HEK293 (cell line): Measurements from ENCODE around the gene ATXN7.
A peak's percentile ranks its signal among the peaks of the same experiment; 100 is the strongest.

Experiments used
- BCL11B ChIP-seq: fragments of 450-650 bp; formaldehyde crosslinking; IDR thresholded peaks from 2 replicates; pipeline ENCODE4 v1.5.1; 2016; ENCODE audit warnings: low read depth, missing biosample characterization, missing genetic modification characterization
- GLIS2 ChIP-seq: fragments of 450-650 bp; formaldehyde crosslinking; IDR thresholded peaks from 2 replicates; pipeline ENCODE4 v1.5.1; 2016; ENCODE audit warnings: missing biosample characterization, missing genetic modification characterization
- SALL2 ChIP-seq: fragments of 450-650 bp; formaldehyde crosslinking; IDR thresholded peaks from 2 replicates; pipeline ENCODE4 v1.5.0; 2017; ENCODE audit warnings: missing biosample characterization, mild to moderate bottlenecking, missing genetic modification characterization, borderline replicate concordance
- SCRT2 ChIP-seq: fragments of 450-650 bp; formaldehyde crosslinking; IDR thresholded peaks from 2 replicates; pipeline ENCODE4 v1.5.1; 2016; ENCODE audit warnings: missing biosample characterization, missing genetic modification characterization
- SP2 ChIP-seq: fragments of 450-650 bp; formaldehyde crosslinking; IDR thresholded peaks from 2 replicates; pipeline ENCODE4 v1.5.1; 2016; ENCODE audit warnings: missing biosample characterization, missing genetic modification characterization
- TRIM28 ChIP-seq: IDR thresholded peaks from 2 replicates; pipeline ENCODE4 v1.6.1; 2011; ENCODE audit warnings: low read length, control low read depth, borderline replicate concordance
- ZBTB7A ChIP-seq: fragments of 450-650 bp; formaldehyde crosslinking; IDR thresholded peaks from 2 replicates; pipeline ENCODE4 v1.5.1; 2016; ENCODE audit warnings: low read depth, missing biosample characterization, missing genetic modification characterization
- ZNF10 ChIP-seq: fragments of 450-650 bp; formaldehyde crosslinking; IDR thresholded peaks from 2 replicates; pipeline ENCODE4 v1.5.1; 2017; ENCODE audit warnings: missing biosample characterization, missing genetic modification characterization
- ZNF133 ChIP-seq: fragments of 450-650 bp; formaldehyde crosslinking; IDR thresholded peaks from 2 replicates; pipeline ENCODE4 v1.5.1; 2016; ENCODE audit warnings: missing biosample characterization, missing genetic modification characterization
- ZNF138 ChIP-seq: fragments of 450-650 bp; formaldehyde crosslinking; IDR thresholded peaks from 2 replicates; pipeline ENCODE4 v1.5.1; 2016; ENCODE audit warnings: missing biosample characterization, missing genetic modification characterization, borderline replicate concordance
- ZNF175 ChIP-seq: fragments of 450-650 bp; formaldehyde crosslinking; IDR thresholded peaks from 2 replicates; pipeline ENCODE4 v1.5.1; 2016; ENCODE audit warnings: missing biosample characterization, missing genetic modification characterization
- ZNF223 ChIP-seq: fragments of 450-650 bp; formaldehyde crosslinking; IDR thresholded peaks from 2 replicates; pipeline ENCODE4 v1.5.1; 2016; ENCODE audit warnings: missing biosample characterization, missing genetic modification characterization
- ZNF248 ChIP-seq: fragments of 450-650 bp; formaldehyde crosslinking; IDR thresholded peaks from 2 replicates; pipeline ENCODE4 v1.5.1; 2017; ENCODE audit warnings: missing biosample characterization, missing genetic modification characterization
- ZNF366 ChIP-seq: fragments of 450-650 bp; formaldehyde crosslinking; conservative IDR thresholded peaks from 2 replicates; pipeline ENCODE4 v1.5.1; 2016; ENCODE audit warnings: missing biosample characterization, missing genetic modification characterization
- ZNF37A ChIP-seq: fragments of 450-650 bp; IDR thresholded peaks from 2 replicates; pipeline ENCODE4 v1.5.1; 2018; ENCODE audit warnings: missing biosample characterization, missing genetic modification characterization
- ZNF391 ChIP-seq: fragments of 450-650 bp; formaldehyde crosslinking; IDR thresholded peaks from 2 replicates; pipeline ENCODE4 v1.5.1; 2016; ENCODE audit warnings: low read depth, missing biosample characterization, missing genetic modification characterization, borderline replicate concordance
- ZNF404 ChIP-seq: fragments of 450-650 bp; formaldehyde crosslinking; IDR thresholded peaks from 2 replicates; pipeline ENCODE4 v1.5.1; 2017; ENCODE audit warnings: missing biosample characterization, missing genetic modification characterization
- ZNF433 ChIP-seq: fragments of 450-650 bp; formaldehyde crosslinking; IDR thresholded peaks from 2 replicates; pipeline ENCODE4 v1.5.1; 2016; ENCODE audit warnings: missing biosample characterization, missing genetic modification characterization, low read depth
- ZNF521 ChIP-seq: fragments of 450-650 bp; formaldehyde crosslinking; IDR thresholded peaks from 2 replicates; pipeline ENCODE4 v1.5.1; 2017; ENCODE audit warnings: missing biosample characterization, mild to moderate bottlenecking, missing genetic modification characterization
- ZNF571 ChIP-seq: fragments of 450-650 bp; formaldehyde crosslinking; IDR thresholded peaks from 2 replicates; pipeline ENCODE4 v1.5.0; 2017; ENCODE audit warnings: missing biosample characterization, missing genetic modification characterization
- ZNF621 ChIP-seq: fragments of 450-650 bp; formaldehyde crosslinking; IDR thresholded peaks from 2 replicates; pipeline ENCODE4 v1.5.1; 2017; ENCODE audit warnings: missing biosample characterization, missing genetic modification characterization
- ZNF629 ChIP-seq: fragments of 450-650 bp; formaldehyde crosslinking; IDR thresholded peaks from 2 replicates; pipeline ENCODE4 v1.5.1; 2017; ENCODE audit warnings: missing biosample characterization, missing genetic modification characterization
- TF ChIP-seq, protein P1 (sequence below): fragments of 450-650 bp; formaldehyde crosslinking; IDR thresholded peaks from 2 replicates; pipeline ENCODE4 v1.5.1; 2016; ENCODE audit warnings: missing biosample characterization, missing genetic modification characterization
- TF ChIP-seq, protein P2 (sequence below): fragments of 450-650 bp; formaldehyde crosslinking; IDR thresholded peaks from 2 replicates; pipeline ENCODE4 v1.5.1; 2016; ENCODE audit warnings: missing biosample characterization, missing genetic modification characterization
- TF ChIP-seq, protein P3 (sequence below): IDR thresholded peaks from 2 replicates; pipeline ENCODE4 v1.6.1; 2011; ENCODE audit warnings: mild to moderate bottlenecking, low read depth, low read length, borderline replicate concordance
- TF ChIP-seq, protein P4 (sequence below): fragments of 450-650 bp; formaldehyde crosslinking; IDR thresholded peaks from 2 replicates; pipeline ENCODE4 v1.5.1; 2016; ENCODE audit warnings: missing biosample characterization, missing genetic modification characterization
- TF ChIP-seq, protein P5 (sequence below): fragments of 450-650 bp; formaldehyde crosslinking; IDR thresholded peaks from 2 replicates; pipeline ENCODE4 v1.5.1; 2017; ENCODE audit warnings: missing biosample characterization, missing genetic modification characterization
- TF ChIP-seq, protein P6 (sequence below): fragments of 450-650 bp; formaldehyde crosslinking; IDR thresholded peaks from 2 replicates; pipeline ENCODE4 v1.5.1; 2016; ENCODE audit warnings: missing biosample characterization, missing genetic modification characterization

The ATXN7 gene

DNA sequence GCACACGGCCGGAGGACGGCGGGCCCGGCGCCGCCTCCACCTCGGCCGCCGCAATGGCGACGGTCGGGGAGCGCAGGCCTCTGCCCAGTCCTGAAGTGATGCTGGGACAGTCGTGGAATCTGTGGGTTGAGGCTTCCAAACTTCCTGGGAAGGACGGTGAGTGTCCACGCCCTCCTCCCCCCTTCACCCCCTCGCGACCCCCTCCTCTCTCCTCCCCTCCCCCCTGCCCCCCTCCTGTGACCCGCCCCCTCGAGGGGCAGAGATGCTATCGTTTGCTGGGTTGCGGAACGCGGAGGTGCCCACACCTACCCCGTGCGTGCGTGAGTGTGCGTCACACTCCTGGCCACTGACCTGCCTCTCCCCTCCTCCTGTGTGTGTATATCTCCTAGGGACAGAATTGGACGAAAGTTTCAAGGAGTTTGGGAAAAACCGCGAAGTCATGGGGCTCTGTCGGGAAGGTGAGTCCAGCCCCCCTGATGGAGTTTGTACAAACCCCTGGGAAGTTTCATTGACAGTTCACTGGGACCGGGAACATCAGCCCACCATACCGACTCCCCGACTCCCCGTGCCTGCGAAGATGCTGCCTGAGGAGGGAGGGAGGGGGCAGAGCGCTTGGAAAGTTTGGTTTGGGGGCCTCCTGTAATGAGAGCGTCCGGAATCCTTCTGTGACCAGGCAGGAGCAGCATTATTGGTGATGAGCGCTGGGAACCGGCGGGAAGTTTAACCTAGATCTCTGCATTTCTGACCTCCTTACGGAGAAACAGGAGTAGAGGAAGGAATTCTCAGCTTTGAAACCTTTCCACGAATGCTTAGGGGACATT, 49.3 kb downstream of the ATXN7 start (continued):
- TF ChIP-seq, protein P1, sequence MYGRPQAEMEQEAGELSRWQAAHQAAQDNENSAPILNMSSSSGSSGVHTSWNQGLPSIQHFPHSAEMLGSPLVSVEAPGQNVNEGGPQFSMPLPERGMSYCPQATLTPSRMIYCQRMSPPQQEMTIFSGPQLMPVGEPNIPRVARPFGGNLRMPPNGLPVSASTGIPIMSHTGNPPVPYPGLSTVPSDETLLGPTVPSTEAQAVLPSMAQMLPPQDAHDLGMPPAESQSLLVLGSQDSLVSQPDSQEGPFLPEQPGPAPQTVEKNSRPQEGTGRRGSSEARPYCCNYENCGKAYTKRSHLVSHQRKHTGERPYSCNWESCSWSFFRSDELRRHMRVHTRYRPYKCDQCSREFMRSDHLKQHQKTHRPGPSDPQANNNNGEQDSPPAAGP (tag by site-specific recombination) = no peak
- TF ChIP-seq ZNF404 (tag by site-specific recombination) (no peak), GLIS2 (tag by site-specific recombination) (peak; percentile 52; the same call in 1 of the 2 replicates), ZNF433 (tag by site-specific recombination) (no peak), SALL2 (tag by site-specific recombination) (no peak), SCRT2 (tag by site-specific recombination) (no peak), ZNF521 (no peak), ZNF366 (tag by site-specific recombination) (no peak), ZNF629 (tag by site-specific recombination) (no peak), ZNF223 (tag by site-specific recombination) (no peak), ZNF138 (no peak), ZNF175 (tag by site-specific recombination) (no peak), SP2 (peak; percentile 43), ZNF10 (tag by site-specific recombination) (no peak), ZNF621 (no peak), BCL11B (tag by site-specific recombination) (no peak), ZBTB7A (tag by site-specific recombination) (no peak), ZNF571 (no peak), ZNF391 (tag by site-specific recombination) (no peak), TRIM28 (no peak), ZNF248 (tag by site-specific recombination) (no peak), ZNF37A (no peak), ZNF133 (tag by site-specific recombination) (no peak)
- TF ChIP-seq, protein P2, sequence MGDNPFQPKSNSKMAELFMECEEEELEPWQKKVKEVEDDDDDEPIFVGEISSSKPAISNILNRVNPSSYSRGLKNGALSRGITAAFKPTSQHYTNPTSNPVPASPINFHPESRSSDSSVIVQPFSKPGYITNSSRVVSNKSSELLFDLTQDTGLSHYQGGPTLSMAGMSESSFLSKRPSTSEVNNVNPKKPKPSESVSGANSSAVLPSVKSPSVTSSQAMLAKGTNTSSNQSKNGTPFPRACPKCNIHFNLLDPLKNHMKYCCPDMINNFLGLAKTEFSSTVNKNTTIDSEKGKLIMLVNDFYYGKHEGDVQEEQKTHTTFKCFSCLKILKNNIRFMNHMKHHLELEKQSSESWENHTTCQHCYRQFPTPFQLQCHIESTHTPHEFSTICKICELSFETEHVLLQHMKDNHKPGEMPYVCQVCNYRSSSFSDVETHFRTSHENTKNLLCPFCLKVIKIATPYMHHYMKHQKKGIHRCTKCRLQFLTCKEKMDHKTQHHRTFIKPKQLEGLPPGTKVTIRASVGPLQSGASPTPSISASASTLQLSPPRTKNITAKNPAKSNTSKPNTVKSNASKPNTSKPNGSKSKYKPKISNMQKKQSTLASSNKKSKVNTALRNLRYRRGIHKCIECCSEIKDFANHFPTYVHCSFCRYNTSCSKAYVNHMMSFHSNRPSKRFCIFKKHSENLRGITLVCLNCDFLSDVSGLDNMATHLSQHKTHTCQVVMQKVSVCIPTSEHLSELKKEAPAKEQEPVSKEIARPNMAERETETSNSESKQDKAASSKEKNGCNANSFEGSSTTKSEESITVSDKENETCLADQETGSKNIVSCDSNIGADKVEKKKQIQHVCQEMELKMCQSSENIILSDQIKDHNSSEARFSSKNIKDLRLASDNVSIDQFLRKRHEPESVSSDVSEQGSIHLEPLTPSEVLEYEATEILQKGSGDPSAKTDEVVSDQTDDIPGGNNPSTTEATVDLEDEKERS (tag by site-specific recombination) = no peak
- TF ChIP-seq, protein P3, sequence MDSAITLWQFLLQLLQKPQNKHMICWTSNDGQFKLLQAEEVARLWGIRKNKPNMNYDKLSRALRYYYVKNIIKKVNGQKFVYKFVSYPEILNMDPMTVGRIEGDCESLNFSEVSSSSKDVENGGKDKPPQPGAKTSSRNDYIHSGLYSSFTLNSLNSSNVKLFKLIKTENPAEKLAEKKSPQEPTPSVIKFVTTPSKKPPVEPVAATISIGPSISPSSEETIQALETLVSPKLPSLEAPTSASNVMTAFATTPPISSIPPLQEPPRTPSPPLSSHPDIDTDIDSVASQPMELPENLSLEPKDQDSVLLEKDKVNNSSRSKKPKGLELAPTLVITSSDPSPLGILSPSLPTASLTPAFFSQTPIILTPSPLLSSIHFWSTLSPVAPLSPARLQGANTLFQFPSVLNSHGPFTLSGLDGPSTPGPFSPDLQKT = no peak
- TF ChIP-seq, protein P4, sequence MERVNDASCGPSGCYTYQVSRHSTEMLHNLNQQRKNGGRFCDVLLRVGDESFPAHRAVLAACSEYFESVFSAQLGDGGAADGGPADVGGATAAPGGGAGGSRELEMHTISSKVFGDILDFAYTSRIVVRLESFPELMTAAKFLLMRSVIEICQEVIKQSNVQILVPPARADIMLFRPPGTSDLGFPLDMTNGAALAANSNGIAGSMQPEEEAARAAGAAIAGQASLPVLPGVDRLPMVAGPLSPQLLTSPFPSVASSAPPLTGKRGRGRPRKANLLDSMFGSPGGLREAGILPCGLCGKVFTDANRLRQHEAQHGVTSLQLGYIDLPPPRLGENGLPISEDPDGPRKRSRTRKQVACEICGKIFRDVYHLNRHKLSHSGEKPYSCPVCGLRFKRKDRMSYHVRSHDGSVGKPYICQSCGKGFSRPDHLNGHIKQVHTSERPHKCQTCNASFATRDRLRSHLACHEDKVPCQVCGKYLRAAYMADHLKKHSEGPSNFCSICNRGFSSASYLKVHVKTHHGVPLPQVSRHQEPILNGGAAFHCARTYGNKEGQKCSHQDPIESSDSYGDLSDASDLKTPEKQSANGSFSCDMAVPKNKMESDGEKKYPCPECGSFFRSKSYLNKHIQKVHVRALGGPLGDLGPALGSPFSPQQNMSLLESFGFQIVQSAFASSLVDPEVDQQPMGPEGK (tag by site-specific recombination) = 0 out of 2 replicates have a peak, but pooled peaks have one; percentile 22
- TF ChIP-seq, protein P5, sequence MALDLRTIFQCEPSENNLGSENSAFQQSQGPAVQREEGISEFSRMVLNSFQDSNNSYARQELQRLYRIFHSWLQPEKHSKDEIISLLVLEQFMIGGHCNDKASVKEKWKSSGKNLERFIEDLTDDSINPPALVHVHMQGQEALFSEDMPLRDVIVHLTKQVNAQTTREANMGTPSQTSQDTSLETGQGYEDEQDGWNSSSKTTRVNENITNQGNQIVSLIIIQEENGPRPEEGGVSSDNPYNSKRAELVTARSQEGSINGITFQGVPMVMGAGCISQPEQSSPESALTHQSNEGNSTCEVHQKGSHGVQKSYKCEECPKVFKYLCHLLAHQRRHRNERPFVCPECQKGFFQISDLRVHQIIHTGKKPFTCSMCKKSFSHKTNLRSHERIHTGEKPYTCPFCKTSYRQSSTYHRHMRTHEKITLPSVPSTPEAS (tag by site-specific recombination) = no peak
- TF ChIP-seq, protein P6, sequence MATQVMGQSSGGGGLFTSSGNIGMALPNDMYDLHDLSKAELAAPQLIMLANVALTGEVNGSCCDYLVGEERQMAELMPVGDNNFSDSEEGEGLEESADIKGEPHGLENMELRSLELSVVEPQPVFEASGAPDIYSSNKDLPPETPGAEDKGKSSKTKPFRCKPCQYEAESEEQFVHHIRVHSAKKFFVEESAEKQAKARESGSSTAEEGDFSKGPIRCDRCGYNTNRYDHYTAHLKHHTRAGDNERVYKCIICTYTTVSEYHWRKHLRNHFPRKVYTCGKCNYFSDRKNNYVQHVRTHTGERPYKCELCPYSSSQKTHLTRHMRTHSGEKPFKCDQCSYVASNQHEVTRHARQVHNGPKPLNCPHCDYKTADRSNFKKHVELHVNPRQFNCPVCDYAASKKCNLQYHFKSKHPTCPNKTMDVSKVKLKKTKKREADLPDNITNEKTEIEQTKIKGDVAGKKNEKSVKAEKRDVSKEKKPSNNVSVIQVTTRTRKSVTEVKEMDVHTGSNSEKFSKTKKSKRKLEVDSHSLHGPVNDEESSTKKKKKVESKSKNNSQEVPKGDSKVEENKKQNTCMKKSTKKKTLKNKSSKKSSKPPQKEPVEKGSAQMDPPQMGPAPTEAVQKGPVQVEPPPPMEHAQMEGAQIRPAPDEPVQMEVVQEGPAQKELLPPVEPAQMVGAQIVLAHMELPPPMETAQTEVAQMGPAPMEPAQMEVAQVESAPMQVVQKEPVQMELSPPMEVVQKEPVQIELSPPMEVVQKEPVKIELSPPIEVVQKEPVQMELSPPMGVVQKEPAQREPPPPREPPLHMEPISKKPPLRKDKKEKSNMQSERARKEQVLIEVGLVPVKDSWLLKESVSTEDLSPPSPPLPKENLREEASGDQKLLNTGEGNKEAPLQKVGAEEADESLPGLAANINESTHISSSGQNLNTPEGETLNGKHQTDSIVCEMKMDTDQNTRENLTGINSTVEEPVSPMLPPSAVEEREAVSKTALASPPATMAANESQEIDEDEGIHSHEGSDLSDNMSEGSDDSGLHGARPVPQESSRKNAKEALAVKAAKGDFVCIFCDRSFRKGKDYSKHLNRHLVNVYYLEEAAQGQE (tag by site-specific recombination) = no peak
